GM19239 (cell line): ENCODE measurements around the gene C10orf71.

Experiments used
- DNase-seq: peaks from one replicate; pipeline ENCODE4 v3.0.0; 2011; ENCODE audit warnings: low spot score; ENCODE audit not compliant: insufficient read length
- FAIRE-seq: peaks from 2 replicates; lab custom pipeline; 2011; peaks lifted over from hg19 to GRCh38; lab: Jason Lieb, UNC

C10orf71 gene, protein sequence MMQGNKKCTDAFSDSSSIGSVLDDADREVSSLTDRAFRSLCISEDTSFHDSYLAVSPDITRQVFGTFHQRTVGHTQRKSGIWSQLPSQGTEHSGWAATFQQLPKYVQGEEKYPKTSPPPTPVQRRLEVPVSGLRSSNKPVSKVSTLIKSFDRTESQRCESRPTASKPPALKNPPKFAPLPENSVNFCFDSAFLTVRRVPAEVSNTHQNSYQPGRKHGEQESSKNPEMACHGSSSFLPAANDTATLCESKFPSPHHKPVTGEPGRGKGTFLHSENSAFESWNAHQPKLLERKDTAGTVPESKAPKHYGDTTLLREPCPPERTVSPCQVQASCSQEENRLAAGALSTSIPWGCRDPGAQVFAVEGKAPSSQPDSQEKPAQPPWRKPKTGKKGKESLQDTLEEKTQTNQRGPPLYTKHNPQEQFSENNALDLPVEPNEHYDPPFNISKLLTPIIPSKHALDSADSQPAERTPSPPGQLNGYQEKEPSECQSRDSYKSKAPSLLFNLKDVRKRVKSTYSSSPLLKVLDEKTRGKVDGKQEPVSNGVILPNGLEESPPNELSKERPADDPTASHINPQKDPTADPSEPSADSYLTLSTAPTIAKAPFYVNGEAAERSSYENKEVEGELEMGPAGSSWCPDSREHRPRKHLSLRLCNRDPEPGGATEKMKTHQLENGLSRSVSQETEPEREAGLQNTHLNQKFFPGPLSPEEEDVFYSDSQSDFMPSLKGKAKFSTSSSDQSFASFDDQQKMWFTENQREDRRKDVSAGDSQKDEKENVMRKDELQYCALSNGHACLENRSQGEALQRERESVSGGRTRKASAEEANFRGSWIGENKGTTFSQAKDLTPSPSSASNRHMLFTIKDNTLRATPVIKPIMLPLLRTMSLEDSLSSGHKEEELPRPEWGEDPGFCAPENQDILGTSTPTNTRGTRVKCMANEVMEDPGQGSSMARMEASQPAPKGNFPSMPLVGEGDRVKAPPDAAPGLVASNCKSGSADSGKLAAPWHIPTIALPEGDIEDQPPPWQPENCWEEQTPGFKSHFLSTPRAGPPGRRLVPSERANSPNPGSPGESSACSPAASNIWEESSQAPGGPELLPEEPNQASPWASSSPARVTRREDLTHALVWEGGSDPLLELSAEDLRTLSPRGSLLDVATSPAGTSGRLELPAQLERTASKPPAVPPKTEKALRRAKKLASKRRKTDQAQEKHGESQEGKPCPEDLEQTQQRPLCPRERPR (N-terminal part only)

DNA sequence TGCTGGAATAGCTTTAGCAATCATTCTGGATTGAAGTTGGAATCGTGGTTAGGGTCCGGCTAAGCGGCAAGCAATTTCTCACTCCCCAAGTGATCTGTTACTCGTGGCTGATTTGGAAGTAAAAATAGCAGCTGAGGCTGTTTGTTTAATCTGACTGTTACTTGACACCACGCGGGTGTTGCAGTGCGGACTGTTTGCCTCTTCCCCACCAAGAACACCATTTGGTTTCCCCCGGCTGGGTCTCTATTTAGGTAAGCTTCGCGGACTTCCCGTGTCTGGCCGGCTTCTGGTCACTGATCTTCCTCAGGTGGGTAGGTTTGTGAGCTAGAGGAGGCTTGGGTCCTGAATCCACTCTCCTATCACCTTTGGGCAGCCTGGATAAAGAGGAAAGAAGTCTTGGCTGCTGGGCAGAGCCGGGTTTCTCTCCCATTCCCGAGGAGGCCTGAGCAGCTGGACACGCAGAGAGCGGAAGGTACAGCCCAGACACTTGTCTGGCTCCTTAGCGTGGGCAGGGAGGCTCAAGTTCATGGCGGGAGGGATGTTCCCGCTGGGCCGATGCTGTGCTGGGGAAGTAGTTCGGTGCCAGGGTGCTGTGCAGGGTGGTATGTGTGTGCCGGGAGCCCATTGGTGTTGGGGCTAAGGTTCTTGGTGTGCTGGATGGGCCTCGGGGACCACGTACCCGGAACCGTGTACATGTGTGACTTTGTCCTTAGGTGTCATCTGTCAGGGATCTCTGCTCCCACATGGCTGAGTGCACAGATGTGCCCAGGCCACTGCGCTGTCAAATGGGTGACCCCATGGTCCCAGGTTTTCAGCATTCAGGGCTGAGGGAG is at the start of gene C10orf71:
C10orf71 (plus strand) TSS at position 188 of the 833 bp plus-strand sequence. CDS start 23,376 bp downstream, outside the sequence.
- DNase-seq (no peak), FAIRE-seq (no peak)

DNA sequence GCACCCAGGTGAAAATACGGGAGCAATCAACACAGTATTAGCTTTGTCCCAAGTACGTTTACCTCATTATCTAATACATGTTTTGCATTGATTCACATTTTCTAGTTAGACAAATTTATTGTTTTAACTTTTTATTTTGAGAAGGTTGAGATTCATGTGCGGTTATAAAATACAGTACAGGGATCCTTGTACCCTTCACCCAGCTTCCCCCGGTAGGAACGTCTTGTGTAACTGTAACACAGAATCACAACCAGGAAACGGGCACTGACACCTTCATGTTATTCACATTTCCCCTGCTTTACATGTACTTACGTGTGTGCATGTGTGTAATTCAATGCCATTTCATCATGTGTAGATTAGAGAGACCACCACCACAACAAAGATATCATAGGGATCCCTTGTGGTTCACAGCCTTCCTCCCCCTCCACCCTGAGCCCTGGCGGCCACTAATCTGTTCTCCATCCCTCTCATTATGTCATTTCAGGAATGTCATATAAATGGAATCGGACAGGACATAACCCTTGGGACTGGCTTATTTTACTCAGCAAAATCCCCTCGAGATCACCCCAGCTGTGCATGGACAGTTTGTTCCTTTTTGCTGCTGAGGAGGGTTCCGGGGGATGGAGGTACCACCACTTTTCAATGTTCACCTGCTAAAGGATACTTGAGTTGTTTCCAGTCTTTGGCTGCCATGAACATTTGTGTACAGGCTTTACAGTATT is 46.5 kb upstream of the C10orf71 start:
- DNase-seq: no peak
- FAIRE-seq: no peak

DNA sequence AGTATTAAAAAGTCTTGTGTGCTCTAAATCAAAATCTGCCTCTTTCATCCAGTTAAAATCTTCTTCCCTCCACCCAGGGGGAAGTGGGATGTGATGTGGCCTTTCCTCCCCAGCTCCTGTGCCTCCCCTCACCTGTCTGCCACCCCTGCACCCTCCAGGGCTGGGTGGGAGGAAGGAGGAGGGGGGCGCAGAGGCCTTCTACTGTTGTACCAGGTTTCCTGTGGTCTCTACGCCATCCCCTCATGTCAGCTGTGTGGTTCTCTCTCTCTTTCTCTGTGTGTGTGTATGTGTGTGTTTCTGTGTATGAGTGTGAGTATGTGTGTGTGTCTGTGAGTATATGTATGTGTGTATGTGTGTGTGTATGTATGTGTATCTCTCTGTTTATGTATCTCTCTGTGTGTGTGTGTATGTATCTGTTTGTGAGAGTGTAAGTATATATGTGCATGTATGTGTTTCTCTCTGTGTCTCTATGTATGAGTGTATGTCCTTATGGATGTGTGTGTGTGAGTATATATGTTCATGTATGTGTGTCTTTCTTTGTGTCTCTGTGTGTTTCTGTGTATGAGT is 45.5 kb upstream of the C10orf71 start:
- no peak for FAIRE-seq
- no peak for DNase-seq

DNA sequence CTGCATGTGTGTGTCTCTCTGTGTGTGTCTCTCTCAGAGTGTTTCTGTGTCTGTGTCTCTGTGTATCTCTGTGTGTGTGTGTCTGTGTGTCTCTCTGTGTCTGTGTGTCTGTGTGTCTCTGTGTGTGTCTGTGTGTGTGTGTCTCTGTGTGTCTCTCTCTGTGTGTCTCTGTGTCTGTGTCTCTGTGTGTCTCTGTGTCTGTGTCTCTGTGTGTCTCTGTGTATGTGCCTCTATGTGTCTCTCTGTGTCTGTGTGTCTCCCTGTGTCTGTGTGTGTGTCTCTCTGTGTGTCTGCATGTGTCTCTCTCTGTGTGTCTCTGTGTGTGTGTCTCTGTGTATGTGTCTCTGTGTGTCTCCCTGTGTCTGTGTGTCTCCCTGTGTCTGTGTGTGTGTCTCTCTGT is 44.8 kb upstream of the C10orf71 start:
- DNase-seq: no peak
- no peak for FAIRE-seq

DNA sequence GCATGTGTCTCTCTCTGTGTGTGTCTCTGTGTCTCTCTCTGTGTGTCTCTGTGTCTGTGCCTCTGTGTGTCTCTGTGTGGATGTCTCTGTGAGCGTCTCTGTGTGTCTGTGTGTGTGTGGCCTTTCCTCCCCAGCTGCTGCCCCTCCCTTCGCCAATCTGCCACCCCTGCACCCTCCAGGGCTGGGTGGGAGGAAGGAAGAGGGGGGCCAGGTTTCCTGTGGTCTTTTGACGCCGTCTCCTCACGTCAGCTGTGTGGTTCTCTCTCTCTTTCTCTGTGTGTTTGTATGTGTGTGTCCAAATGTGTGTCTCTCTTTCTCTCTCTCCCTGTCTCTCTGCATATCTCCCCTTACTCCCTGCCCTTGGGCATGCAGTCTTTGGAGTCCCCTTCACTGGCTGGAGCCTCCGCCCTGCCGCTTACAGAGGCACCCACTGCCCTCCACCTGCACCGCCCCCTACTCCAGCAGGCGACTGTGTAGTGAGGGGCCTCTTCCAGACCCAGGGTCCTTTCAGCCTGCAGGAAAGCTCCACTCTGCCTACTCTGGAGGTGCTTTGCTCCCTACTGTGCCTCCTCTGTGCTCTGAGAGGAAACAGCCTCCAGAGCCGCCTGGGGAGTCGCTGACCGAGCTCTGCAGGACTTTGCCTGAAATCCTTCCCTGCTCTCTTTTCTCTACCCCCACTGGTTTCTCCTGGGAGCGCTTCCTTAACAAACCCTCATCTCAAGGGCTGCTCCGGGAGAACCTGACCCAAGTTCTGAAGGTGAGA is 44.2 kb upstream of the C10orf71 start:
- FAIRE-seq: no peak
- no peak for DNase-seq

DNA sequence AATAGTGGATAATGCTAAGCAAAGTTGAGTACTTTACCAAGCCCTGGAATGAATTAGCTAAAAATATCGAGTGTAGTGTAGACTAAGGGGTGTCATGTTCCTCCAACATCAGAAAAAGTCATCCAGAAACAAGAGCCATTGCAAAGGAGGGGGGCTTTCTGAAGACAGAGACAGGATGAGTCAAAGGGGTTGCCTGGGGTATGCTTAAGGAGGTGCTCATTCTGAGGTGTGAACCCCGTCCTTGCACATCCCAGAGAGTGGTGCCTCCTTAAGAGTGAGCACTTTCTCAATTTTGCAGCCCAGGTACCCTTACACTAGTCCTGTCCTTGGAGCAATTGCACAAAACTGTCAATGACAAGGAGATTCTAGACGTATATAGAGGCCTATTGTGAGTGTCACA is 43.1 kb upstream of the C10orf71 start:
- FAIRE-seq (no peak), DNase-seq (no peak)

DNA sequence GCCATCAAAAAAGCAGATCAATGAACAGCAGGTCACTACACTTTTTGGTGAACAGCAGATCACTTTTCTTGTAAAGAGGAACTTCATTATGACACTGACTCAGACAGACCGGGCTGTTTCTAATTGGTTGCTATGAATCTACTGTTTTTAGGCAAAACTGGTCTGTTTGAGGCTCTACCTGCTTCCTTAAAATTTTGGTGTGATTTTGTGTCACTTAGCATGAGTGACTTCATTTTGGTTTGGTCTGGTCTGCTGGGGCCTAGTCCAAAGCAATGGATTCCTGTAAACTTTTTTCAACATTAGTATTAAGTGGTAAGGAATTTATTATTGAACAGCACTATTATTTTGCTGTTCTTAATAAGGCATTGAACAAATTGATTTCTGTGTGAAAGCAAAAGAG is 41.8 kb upstream of the C10orf71 start:
- FAIRE-seq: no peak
- no peak for DNase-seq

DNA sequence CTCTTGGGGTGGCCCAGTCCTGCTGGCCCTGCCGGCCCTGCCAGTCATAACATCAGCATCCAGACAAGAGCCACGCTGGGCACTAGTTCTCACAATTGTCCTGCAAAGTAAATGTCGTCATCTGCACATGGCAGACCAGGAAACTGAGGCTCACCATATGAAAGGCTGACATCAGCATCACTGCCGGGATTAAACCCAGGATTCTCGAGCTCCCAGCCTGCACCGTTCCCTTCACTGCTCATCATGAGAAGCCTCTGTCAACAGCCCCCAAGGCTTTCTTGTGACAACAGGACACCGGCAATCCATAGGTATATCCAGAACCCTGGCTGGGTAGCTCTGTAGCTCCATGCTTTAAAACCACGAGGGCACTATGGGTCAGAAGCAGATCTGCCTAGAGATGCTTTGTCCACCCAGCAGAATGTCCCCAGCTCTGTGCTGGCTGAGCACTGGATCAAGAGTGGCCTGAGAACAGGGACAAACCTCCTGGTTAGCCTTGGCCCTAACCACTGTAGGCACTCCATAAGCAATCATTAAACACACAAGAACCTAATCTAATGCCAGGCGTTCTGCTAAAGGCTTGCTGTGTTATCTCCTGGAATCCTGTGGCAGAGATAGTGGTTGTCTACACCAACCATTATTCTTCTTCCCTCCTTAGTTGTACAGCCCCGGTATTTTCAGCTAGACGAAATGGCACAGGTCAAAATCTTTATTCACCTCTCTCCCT is 41.2 kb upstream of the C10orf71 start:
- FAIRE-seq (no peak), DNase-seq (no peak)

DNA sequence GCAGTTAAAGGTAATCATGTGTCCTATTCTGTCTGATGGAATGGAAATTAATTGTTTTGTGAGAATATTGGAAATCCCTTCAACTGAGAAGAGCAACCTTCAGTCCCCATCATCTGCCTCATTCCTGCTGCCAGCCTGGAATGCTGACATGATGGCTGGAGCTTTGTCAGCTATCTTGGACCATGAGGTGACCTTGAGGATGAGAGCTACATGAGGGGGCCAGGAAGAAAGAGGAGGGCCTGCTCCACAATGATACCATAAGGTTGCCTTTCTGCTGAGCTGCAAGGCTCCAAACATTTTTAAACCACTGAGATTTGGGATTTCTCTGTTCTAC is 40.7 kb upstream of the C10orf71 start:
- DNase-seq (no peak), FAIRE-seq (no peak)

DNA sequence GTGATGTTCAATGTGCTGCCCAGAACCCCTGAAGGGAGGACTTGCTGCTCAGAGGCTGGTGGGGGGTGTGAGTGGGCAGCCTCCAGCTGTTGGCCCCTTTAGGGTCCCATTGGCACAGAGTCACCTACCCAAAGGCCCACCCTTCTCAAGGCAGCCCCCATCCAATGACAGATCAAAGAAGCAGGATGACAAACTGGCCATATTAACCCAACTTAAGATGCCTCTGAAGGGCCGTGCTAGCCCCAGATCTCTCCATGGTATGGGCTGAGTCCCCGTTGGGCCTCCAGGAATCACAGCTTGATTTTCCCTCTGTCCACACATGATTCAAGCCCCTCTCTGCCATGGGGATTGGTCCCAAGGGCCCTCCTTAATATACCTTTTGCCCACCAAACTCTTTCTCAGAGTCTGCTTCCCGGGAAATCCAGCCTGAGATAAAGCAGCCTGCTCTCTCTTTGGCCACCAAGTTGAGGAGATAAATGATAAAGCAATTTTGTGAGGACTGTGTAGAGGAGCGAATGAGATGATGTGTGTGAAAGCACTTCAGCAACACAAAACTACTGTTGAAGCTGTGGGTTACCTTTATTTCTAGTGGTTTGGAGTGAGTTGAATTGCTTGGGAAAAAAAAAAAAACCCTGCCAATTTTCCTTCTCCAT is 38.2 kb upstream of the C10orf71 start:
- DNase-seq: no peak
- FAIRE-seq: no peak

DNA sequence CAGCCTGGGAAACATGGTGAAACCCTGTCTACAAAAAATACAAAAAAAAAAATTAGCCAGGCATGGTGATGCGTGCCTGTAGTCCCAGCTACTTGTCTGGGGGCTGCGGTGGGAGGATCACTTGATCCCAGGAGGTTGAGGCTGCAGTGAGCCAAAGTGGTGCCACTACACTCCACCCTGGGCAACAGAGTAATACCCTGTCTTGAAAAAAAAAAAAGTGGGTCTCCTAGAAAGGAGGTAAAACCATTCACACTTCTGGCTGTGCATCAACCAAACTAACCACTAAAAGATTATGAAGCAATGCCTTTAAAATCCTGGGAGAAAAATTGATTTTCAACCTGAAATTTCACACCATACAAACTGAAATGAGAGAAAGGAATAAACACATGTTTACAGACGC is 35.4 kb upstream of the C10orf71 start:
- DNase-seq: no peak
- no peak for FAIRE-seq

DNA sequence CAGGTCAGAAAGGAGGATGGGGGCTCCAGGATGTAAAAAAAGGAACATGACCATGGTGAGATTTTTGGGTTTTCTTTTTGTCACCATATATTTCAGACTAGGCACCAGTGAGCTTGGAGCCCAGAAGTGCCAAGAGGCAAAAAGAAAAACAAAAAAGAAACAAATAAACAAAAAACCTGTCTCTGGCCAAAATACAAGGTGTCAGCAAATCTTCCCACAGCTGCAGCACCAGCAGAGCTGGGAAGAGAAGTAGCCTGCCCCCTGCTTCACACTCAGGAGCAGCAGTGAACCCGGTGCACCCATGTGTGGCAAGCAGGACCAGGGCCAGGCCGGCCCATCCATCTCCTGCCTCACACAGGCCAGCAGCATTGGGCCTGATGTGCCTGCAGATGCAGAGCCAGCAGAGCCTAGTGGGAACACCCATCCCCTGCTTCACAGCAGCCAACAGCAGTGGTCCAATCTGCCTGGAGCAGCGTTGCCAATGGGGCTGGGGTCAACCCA is 34.7 kb upstream of the C10orf71 start:
- no peak for FAIRE-seq
- DNase-seq: no peak

DNA sequence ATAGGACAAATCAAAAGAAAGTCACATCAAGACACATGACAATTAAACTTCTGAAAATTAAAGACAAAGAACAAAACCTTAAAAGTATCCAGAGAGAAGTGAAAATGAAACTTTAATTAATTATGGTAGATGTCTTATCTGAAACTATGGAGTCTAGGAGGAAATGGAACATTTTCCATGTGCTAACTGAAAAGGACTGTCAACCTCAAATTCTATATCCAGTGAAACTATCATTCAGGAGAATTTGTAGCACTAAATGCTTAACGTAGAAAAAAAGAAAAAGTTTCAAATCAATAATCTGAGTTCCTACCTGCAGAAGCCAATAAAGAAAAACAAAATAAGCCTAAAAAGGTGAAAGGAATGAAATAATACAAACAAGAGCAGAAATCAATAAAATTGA is 33.1 kb upstream of the C10orf71 start:
- DNase-seq: no peak
- FAIRE-seq: no peak

DNA sequence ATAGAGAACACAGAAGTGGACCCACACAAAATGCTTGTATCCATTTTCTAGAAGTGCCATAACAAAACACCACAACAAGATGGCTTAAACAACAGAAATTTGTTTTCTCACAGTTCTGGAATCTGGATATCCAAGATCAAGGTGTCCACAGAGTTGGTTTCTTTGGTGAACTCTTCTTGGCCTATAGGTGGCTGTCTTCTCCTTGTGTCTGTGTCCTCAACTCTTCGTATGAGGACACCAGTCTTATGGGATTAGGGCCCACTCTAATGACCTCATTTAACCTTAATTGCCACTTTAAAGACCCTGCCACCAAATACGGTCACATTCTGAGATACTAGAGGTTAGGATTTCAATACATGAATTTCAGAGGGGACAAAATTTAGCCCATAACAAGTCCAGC is 30.8 kb upstream of the C10orf71 start:
- DNase-seq (no peak), FAIRE-seq (no peak)

DNA sequence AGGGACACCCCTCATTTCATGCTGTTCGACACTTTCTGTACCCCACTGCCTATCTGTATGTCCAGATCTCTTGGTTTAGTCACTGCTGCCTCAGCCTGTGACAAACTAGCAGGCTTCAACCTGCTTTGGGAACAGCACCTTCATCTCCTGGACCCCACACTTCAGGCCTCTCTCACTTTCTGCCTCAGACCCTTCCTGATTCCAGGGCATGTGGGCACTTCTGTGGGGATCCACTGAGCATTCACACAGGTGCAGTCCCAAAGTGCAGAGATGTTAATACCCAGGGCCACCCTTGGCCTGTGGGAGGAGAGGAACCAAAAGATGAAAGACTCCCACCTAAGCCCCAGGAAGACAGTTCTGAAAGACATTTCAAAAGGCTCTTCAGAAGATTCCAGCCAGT is 29.4 kb upstream of the C10orf71 start:
- DNase-seq: no peak
- FAIRE-seq: no peak

DNA sequence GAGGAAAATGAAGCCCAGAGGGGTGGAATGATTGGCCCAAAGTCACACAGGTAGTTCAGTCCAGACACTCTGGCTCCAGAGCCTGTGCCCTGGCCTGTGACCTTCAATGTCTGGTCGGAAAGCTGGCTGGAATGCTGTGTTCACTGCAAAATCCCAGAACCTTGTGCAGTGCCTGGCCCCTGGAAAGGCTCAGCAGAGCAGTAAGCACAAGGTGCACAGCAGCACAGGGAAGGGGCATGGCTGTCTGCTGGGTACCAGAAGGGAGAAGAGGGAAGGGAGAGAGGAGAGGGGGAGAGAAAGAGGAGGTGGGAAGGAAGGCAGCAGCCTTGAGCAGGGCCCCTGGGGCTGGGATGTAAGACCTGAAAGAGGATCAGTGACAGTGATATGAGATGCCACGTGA is 28.4 kb upstream of the C10orf71 start:
- FAIRE-seq (no peak), DNase-seq (no peak)

DNA sequence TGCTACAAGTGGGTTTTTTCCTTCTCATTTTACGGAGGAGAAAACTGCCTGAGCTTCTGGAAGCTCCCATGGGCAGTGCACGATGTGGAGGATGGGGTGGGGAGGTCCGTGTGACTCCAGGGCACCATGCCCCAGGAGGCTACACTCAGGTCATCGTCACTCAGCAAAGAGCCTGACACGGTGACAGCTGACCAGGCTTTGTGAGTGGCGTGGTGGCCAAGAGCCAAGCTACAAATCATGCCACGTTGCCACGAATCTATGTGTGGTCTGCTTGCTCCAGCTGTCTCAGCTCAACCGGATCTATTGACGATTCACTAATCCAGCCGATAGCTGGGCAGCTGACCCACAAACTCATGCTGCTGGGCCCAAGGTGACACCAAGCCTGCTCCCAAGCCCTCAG is 27.6 kb upstream of the C10orf71 start:
- FAIRE-seq (no peak), DNase-seq (no peak)
